HG03159 (cell line): ENCODE data around the gene MAP3K14.

Experiments used
- ATAC-seq: cut with Tn5 transposase; IDR thresholded peaks from one replicate; pipeline ENCODE4 v1.9.1; 2021; ENCODE audit warnings: mild to moderate bottlenecking, moderate library complexity; ENCODE audit not compliant: unreplicated experiment

The MAP3K14 gene

DNA sequence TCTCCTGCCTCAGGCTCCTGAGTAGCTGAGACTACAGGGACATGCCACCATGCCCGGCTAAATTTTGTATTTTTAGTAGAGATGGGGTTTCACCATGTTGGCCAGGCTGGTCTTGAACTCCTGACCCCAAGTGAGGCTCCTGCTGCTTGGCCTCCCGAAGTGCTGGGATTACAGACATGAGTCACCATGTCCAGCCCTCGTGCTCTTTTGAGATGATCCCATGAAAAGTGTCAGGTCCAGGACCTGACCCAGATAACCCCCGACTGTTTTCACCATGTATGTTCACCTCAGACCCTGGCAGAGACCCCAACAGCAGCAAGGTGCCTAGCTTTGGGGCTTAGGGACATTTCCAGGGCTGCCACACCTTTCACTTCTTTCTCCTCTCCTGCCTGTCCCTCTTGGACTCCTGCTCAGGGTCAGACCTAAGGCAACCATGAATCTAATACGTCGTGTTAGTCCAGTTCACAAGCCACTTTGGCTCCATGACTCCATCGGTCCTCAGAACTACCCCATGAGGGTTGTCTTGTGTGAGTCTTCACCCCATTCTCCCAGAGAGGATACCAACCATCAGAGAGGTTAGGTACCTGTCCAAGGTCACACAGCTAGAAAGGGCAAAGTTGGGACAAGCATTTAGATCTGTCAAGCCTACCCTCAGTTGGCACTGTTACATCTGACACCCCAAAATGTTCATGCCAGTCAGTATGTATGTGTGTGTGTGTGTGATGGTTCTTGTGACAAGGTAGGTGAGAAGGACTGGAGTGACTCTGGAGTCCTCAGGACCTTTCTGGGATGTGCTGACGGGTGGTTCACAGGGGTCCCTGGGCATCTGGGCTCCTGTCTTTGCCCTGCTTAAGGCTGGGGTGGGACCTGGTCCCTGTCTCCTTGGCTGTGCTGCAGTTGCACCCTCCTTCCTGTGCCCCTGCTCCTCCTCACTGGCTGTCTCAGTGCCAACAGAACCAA lies 23.1 kb upstream of the MAP3K14 start:
- no peak for ATAC-seq

DNA sequence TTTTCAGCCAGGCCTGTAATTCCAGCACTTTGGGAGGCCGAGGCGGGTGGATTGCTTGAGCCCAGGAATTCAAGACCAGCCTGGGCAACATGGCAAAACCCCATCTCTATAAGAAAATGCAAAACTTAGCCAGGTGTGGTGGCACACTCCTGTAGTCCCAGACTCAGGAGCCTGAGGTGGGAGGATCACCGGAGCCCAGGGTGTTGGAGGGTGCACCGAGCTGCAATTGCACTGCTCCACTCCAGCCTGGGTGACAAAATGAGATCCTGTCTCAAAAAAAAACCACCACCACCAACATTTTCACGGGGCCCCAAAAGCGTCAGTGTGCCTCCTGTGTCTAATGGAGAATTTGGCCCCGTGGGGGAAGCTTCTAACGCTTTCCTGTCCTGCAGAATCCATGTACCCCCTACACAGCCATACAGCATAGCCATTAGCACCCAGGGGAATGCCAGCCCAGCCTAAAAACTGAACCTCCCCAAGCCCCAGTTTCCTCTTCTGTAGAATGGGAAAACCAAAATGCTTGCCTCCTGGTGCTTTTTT lies 22.2 kb upstream of the MAP3K14 start:
- no peak for ATAC-seq

DNA sequence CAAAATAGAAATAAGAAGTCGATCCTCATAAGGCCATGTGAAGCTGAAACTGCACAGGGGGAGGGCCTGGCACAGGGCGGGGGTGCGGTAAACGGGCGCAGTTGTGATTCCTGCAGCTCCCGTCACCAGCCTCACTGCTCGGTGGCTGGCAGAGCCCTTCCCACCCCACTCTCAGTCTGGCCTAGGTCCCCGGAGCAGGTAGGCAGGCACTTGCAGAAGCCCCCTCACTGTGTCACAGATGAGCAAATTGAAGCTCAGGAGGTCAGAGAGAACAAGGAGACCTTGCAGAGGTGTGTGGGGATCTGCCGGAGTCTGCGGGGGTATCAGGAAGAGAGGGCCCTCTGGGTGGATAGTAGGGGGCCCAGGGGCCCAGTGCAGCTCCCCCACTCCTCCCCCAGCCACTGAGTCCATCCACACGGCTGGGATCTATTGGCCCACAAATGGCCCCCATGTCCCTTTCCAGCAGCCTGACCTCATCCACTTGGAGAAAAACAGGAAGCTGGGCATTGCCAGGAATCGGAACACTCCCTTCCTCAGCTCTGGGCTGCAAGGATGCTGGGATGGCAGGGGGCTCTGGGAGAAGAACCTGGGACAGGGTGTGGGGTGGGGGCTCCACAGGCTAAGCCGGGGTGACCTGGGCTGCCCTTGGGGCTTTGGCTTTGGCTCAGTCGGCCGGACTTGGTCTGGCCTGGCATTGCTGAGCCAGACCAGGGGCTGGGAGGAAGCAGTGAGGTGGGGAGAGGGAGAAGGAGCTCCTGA lies 21.4 kb upstream of the MAP3K14 start:
- ATAC-seq: no peak

DNA sequence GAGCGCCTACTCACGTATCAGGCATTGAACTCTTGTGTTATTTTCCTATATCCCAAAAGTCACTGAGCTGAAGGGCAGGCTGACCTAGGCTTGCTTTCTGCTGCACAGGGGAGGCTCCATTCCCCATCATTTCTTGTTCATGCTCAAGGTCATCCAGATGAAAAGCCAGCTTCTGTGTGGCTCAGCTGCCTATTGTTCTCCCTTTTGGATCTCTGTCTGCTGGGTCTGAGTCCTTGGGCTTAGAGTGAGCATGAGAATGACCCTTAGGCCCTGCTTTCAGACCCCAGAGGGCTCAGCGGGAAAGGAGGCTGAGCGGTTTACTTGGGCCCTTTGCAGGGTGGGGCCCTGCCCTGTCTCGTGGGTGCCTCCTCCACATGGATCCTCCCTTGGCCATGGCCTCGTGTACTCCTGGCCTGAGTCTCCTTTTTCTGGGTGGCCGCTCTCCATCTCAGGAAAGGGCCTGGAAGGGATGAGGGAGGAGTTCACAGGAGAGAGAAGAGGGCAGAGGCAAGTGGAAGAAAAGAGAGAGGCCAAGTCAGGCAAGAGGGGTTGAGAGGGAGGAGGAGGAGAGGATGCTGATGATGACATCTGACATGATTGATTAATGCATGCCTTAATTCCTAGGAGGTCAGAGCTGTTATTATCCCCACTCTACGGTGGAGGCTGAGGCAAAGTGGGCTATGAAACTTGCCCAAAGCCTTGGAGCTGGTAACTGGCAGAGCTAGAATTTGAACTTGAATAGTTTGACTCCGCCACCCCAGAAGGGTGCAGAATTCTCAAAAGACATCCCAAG lies 19.8 kb upstream of the MAP3K14 start:
- ATAC-seq: no peak

DNA sequence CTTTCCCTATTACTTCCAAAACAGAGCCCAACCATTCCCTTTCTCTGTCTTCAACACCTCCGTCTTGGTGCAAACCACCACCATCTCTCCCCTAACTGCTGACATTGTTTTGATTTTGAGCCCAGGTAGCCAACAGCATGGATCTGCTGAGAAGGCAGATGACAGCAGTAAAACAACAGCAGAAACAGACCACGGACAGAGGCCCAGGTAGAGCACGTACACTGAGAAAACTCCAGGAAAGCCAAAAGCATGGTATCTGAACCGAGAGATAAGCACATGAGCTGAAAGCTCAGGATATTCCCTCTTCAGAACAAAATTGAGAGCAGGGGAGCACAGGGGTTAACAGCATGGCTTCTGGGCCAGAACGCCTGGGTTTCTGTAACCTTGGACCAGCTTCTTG lies 18.9 kb upstream of the MAP3K14 start:
- ATAC-seq: no peak

DNA sequence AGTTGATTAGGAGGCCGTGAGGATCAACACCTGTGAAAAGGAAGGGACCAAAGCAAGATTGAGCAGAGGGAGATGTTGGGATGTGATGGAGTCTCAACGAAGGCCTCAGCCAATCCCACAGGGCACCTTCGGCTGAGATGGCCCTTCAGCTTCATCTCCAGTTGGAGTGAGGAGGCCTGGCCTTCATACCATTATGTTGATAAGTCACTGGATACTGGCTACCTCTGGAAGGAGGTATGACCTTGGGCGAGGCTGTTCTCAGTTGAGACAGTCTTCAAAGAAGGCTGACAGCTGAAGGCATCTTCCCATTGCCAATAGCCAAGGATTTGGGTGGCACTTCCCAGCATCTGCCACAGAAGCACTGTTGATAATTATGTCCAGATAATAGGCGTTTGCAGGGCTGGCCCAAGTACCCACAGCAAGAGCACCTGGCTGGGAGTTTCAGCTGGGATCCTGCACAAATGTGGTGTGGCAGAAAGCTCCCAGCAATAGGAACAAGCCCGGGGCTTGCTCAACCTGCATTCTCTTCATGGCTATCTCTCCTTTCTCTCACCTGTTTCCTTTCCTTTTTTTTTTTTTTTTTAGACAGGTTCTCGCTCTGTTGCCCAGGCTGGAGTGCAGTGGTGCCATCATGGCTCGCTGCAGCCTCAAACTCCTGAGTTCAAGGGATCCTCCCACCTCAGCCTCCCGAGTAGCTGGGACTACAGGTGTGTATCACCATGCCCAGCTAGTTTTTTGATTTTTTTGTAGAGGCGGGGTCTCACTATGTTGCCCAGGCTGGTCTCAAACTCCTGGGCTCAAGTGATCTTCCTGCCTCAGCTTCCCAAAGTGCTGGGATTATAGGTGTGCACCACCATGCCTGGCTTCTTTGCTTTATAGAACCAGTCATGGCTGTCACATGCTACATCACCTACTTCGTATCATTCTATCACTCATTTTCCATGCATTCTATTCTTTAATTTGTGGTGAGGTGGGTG lies 18.2 kb upstream of the MAP3K14 start:
- no peak for ATAC-seq

DNA sequence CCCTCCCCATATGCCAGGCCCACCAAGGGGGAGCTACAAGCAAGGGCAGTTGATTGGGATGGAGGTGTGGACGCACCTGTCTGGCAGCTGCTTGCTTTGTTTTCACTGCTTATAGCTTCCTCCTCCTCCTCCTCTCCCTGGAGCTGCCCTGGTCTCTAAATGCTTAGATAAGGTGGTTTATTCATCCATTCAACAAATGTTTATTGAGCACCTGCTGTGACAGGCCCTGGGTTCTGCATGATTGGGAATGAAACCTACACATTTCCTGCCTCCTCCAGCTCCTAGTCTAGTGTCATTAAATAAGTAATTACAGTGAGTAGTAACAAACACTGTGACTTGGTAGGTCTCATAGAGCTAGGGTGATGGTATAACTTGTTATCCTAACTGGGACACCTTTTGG lies 17.4 kb upstream of the MAP3K14 start:
- ATAC-seq: no peak

DNA sequence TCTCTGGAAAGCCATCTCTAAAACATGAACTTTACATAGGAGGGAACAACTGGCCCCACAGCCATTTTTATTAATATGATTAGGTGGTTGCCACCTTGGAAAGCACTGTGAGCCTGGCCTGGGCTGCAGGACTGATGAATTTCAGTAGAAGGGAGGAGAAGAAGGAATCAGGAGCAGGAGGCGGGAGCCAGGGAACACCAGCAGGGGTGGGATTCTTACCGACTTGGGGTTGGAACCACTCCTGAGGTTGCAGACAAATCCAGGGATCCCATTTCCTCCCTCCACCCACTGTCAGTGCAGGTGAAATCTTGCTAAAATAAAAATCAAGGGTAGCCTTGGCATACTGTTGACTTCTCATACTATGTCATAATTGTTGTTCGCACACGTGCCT lies 16.9 kb upstream of the MAP3K14 start:
- no peak for ATAC-seq

DNA sequence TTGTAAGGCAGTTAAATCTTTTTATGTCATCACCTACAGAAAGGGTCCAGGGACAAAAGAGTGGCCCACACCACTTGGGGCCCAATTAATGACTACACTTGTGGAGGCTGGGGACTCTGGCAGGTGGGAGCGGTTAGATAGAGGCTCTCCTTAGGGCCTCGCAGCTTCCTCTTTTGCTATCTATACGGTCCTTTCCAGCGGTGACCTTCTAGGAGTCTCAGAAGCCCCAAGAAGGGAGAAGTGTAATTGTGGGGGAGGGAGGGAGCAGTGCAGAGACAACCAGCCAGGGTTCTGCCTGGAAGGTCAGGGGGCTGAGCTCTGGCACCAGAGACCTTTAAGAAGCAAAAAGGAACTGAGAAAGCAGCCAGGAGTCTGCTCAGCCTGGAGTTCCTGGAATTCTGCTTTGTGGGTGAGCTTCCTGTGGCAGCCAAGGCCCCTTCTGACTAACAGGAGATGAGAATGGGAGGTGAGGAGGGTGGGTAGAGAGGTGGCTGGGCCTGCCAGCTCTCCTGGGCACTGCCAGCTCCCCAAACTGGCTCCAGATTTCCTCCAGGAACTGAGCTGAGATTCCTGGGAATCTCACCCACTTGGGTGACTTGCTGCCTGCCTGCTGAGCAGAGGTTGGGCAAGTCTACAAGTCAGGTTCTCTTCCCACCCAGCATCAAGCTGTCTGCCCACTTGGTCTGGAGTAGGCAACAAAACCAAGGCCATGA lies 16.3 kb upstream of the MAP3K14 start:
- ATAC-seq: no peak

DNA sequence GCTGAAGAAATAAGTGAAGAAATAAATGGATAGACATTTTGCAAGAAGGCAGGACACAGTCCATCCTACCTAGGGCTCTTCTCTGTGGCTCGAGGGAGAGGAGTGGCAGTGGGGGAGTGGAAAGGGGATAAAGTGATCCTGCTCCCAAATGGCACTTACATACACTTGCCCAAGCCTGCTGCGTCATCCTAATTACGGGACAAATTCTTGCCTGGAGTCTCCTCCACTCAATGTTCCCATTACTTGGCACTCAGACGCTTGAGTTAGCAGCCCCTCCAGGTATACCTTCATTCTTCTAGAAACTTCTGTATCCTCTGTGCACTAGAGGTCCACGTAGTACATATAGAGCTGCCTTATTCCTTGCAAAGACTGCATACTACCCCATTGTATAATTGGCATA lies 15.7 kb upstream of the MAP3K14 start:
- ATAC-seq: no peak

DNA sequence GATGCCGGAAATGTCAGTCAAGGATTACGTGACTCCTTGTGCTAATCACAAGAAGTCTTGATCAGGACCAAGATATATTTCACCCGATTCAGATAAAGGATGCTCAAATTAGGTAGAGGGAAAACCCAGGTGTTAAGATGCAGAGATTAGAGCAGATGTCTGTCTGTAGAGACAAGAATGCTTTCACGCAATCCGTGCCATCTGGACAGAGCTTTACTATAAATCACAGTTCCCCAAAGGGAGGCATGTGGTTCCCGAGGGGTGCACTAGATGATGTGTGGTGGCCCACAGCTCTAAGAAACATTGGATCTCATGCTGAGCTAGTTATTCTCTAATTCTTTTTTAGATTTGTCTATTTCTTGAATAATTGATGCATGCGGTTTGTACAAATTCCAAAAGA lies 9.8 kb upstream of the MAP3K14 start:
- no peak for ATAC-seq

DNA sequence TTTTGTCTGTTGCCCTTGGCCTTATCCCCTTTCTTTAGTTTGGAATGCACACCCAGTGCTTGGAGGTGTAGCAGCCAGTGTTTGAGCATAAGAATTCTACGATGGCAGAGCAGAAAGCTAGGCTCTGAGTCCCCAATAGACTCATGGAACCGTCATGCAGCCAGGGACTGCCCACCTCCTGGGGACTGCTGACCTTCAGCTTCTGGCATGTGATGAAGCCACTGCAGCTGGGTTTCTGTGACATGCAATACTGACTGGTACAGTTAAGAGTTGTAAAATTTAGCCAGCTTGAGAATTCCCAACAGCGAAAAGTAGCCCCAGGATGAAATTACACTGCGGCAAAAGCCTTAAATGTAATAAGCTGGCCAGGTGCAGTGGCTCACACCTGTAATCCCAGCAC lies 9.0 kb upstream of the MAP3K14 start:
- no peak for ATAC-seq

DNA sequence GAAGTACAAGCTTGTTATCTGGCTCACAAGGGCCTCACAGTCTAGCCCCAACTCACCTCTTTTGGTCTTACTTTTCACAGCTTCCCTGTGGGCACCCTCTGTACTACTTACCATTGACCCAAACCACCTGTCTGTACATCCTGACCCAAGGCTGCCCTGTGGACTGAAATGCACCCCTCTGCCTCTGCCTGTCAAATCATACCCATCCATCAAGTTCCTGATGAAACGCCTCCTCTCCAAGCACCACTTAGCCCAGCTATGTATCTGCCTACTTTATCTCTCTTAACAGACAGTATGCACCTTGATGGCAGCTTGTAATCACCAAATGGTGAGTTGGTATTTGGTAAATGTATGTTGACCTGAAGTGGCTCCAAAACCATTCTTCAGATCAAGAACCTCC lies 7.5 kb upstream of the MAP3K14 start:
- no peak for ATAC-seq

DNA sequence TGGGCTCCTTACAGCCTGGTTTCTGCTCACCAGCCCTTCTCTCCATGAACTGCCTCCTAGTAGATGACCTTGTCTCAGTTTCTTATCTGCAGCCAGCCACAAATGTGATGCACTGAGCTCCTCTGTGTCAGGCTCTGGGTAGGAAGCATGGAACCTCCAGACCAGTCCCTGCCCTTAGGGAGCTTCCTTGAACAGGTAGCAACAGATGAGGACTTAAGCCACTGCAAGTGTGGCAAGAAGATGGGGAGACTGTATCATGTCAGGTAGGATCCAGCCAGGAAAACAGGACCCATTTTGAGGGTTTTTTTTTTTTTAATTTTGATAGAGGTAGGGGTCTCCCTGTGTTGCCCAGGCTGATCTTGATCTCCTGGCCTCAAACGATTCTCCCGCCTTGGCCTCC lies 5.3 kb upstream of the MAP3K14 start:
- ATAC-seq: no peak

DNA sequence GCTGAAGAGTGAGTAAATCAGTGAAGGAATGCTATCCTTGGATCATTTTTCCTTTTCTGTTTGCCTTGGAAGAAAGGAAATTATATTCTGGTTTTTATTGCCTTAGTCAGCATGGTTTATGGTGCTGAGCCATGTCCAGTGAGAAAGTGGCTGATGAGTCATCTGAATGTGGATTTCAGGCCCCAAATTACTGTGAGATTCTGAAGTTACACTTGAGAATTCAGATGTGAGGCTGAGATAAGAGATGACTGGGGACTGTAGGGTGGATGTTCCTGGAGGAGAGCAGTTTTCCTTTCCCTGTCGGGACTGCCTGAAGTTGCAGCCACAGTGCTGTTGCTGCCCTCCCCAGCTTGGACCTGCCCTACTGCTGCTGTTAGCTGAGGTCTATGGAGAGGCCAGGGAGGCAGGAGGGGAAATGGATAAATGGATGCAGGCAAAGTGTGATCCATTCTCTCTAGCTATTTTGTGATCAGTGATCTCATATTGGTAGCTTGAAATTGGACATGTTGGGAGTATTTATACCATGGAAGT lies 4.2 kb upstream of the MAP3K14 start:
- ATAC-seq: no peak

DNA sequence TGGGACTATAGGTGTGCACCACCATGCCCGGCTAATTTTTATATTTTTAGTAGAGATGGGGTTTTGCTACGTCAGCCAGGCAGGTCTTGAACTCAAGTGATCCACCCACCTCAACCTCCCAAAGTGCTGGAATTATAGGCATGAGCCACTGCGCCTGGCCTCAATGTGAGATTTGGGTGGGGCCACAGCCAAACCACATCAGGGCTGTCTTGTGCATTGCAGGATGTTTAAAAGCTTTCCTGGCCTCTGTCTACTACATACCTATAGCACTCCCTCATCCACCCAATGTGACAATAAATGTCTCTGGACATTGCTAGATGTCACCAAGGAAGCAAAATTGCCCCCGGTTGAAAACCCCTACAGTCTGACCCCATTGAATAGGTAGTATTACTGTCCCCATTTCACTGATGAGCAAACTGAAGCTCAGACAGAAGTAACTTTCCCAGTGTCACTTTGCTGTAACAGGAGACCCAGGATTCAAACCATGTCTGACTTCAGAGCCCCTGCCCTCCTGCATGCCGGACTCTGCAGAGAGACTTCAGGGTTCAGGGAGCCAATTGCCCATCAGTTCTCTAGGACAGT lies 3.6 kb upstream of the MAP3K14 start:
- ATAC-seq: no peak

DNA sequence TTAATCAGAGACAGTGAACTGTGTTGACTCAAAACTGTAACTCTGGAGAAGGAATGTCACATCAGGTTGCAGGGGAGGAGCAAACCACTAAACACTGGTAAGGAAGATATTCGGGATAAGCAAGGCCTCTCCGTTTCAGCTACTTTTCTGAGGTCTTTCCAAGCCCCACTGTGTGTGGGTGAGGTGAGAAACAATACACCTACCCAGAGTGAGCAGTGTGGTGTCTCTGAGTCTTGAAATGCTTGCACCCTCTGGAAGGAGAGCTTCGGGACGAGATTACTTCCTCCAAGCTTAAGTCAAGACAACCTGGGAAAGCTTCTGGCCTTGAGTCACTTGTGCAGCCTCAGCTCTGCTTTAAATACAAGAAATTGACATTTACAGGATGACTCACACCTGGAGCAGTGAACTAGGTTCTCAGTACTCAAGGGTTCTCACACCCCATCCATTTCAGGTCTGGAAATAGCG lies 2.5 kb upstream of the MAP3K14 start:
- no peak for ATAC-seq

DNA sequence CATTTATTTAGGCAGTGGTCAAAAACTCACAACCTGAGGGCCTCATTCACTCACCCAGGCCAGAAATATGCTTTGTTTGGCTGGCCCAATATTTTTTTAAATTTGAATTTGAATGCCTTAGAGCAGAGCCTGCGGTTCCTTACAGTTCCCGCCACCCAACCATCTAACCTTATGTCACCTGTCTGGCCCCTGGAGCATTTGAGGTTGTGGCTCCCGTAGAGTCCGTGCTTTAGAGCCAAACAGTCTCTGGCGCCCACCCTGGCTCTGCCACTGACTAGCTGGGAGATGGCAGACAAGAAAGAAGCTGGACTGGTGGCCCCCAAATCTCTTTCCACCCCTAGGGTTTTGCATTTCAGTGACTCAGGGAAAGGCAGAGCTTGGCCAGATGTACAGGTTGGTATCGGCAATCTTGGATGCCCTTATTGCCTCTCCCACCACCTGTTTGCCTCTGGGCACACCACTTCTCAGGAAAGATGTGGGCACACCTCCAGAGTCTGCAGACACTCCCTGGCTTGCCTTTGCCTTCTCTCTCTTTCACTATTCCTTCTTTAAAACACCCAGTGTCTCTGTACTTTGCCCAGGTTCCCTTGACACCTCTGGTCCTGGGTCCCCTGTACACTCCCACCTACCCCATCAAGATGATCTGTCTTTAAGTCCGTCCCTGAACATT lies 1.9 kb upstream of the MAP3K14 start:
- ATAC-seq: no peak
